NCI-H1092 treated with DMSO at 0.1 percent for 48 hours (cell line): ENCODE data around the gene CEP126.

Source experiments
- DNase-seq: peaks from one replicate; lab custom pipeline; 2025; lab: John Stamatoyannopoulos, UW

Gene CEP126

GRCh38 chr11:101914738-101915426, at the start of gene CEP126:
Gene CEP126 (plus strand): TSS chr11:101915010. CDS start chr11:101915285, 275 bp downstream.
- DNase-seq: peak; percentile 89

- no peak for DNase-seq
Observed at GRCh38 chr11:101866619-101867491, 48.0 kb upstream of the CEP126 start.

GRCh38 chr11:101867951-101868350, 46.9 kb upstream of the CEP126 start:
- DNase-seq: no peak

- DNase-seq: no peak
Observed at GRCh38 chr11:101870510-101870909, 44.3 kb upstream of the CEP126 start.

GRCh38 chr11:101872171-101872882, 42.5 kb upstream of the CEP126 start:
- no peak for DNase-seq

GRCh38 chr11:101880222-101880621, 34.6 kb upstream of the CEP126 start:
- no peak for DNase-seq

GRCh38 chr11:101881586-101881985, 33.2 kb upstream of the CEP126 start:
- DNase-seq: no peak

- DNase-seq: no peak
Observed at GRCh38 chr11:101885631-101886030, 29.2 kb upstream of the CEP126 start.

GRCh38 chr11:101889767-101890166, 25.0 kb upstream of the CEP126 start:
- no peak for DNase-seq

- DNase-seq: no peak
Observed at GRCh38 chr11:101894505-101894904, 20.3 kb upstream of the CEP126 start.

- no peak for DNase-seq
Observed at GRCh38 chr11:101907815-101908214, 7.0 kb upstream of the CEP126 start.

GRCh38 chr11:101909087-101909486, 5.7 kb upstream of the CEP126 start:
- no peak for DNase-seq

- DNase-seq: no peak
Observed at GRCh38 chr11:101912823-101913284, 2.0 kb upstream of the CEP126 start.

GRCh38 chr11:101913656-101914055, 1.2 kb upstream of the CEP126 start:
- no peak for DNase-seq

- DNase-seq: no peak
Observed at GRCh38 chr11:101914341-101914737, 471 bp upstream of the CEP126 start.

GRCh38 chr11:101915791-101916291, 1.0 kb downstream of the CEP126 start:
- DNase-seq: no peak

GRCh38 chr11:101916422-101916821, 1.6 kb downstream of the CEP126 start, which contains the start of gene ANGPTL5:
Gene ANGPTL5 (minus strand): TSS chr11:101916522. CDS start chr11:101907909, 8,613 bp downstream.
- DNase-seq: no peak

GRCh38 chr11:101917226-101917625, 2.4 kb downstream of the CEP126 start:
- no peak for DNase-seq

- DNase-seq: no peak
Observed at GRCh38 chr11:101920992-101921391, 6.2 kb downstream of the CEP126 start.

GRCh38 chr11:101923554-101923953, 8.7 kb downstream of the CEP126 start:
- DNase-seq: no peak

GRCh38 chr11:101929294-101929915, 14.6 kb downstream of the CEP126 start:
- no peak for DNase-seq

- no peak for DNase-seq
Observed at GRCh38 chr11:101931692-101932091, 16.9 kb downstream of the CEP126 start.
